AG20443 (cell line): ENCODE measurements around the gene VAPA.

Source experiments
- DNase-seq: peaks from one replicate; pipeline ENCODE4 v3.0.0; 2012; ENCODE audit warnings: low spot score, mixed read lengths

Gene VAPA, protein sequence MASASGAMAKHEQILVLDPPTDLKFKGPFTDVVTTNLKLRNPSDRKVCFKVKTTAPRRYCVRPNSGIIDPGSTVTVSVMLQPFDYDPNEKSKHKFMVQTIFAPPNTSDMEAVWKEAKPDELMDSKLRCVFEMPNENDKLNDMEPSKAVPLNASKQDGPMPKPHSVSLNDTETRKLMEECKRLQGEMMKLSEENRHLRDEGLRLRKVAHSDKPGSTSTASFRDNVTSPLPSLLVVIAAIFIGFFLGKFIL

DNA sequence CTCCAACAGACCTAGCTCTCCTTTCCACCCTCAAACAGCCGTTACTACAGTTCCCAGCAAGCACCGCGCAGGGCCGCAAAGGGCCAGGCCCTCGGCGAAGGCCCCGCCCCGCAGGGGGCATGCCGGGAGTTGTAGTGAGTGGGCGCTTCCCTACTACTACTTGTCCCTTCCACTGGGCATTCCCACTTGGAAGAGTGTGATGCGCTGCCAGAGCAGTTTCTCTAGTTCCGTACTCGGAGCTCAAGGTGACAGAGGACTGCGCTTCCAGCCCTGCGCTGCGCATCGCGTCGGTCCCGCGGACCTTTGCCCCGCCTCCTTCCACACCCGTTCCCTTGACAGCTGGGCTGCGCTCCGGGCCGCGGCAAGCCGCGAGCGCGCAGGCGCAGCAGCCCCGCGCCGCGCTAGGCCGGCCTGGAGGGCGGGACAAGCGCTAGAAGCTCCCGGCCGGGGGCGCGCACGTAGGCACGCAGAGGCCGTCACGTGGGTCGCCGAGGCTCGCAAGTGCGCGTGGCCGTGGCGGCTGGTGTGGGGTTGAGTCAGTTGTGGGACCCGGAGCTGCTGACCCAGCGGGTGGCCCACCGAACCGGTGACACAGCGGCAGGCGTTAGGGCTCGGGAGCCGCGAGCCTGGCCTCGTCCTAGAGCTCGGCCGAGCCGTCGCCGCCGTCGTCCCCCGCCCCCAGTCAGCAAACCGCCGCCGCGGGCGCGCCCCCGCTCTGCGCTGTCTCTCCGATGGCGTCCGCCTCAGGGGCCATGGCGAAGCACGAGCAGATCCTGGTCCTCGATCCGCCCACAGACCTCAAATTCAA lies at the start of gene VAPA:
VAPA (plus strand) TSS at position 491 of the 808 bp plus-strand sequence; CDS start at position 732, 241 bp downstream.
- DNase-seq = peak; percentile 99

DNA sequence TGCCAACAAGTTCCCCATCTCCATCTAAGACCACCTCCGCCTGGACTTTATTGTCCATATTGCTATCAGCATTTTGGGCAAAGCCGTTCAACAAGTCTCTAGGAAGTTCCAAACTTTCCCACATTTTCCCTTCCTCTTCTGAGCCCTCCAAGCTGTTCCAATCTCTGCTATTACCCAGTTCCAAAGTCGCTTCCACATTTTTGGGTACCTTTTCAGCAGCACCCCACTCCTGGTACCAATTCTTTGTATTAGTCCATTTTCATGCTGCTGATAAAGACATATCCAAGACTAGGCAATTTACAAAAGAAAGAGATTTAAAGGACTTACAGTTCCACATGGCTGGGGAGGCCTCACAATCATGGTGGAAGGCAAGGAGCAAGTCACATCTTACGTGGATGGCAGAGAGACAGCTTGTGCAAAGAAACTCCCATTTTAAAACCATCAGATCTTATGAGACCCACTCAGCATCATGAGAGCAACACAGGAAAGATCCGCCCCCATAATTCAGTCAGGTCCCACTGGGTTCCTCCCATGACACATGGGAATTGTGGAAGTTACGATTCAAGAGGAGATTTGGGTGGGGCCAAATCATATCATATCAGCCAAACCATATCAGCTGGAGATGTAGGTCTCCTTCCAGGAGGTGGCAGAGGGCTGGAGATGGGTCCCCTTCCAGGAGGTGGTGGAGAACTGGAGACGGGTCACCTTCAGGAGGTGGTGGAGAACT lies 47.9 kb upstream of the VAPA start:
- no peak for DNase-seq

DNA sequence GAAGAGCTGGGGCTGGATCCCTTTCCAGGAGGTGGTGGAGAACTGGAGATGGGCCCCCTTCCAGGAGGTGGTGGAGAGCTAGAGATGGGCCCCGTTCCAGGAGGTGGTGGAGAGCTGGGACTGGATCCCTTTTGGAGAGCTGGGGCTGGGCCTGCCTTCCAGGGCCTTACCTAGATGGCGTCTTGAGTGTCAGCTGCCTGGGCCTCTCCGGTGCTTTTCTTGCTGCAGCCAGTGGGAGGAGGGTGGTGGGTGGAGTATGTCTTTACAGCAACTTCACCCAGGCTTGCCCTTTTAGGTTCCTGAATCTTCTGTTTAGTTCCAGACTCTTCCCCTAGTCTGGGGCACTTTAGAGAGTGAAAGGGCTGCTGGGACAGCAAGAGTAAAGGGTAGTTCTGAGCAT lies 47.2 kb upstream of the VAPA start:
- DNase-seq = no peak

DNA sequence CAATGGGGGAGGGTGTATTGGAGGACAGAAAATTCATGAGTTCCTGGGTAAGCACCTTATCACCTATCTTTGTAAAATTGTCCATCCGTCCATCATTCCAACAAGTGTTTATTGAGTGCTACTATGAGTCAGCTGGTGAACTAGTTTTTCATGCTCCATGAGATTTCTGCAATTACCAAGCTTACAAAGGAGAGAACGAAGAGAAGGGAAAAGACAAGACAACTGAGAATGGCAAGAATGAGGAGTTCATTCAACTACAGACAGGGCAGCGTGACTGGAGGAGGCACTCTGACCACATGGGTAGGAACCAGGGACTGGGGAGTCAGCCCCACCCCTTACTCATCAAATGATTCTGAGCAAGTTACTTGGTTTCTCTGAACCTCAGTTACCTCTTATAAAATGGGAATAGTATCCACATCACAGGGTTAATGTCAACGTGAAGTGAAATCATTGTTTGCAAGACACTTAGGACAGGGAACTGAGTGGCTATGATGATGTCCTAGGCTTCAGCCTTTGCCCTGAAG lies 46.7 kb upstream of the VAPA start:
- no peak for DNase-seq

DNA sequence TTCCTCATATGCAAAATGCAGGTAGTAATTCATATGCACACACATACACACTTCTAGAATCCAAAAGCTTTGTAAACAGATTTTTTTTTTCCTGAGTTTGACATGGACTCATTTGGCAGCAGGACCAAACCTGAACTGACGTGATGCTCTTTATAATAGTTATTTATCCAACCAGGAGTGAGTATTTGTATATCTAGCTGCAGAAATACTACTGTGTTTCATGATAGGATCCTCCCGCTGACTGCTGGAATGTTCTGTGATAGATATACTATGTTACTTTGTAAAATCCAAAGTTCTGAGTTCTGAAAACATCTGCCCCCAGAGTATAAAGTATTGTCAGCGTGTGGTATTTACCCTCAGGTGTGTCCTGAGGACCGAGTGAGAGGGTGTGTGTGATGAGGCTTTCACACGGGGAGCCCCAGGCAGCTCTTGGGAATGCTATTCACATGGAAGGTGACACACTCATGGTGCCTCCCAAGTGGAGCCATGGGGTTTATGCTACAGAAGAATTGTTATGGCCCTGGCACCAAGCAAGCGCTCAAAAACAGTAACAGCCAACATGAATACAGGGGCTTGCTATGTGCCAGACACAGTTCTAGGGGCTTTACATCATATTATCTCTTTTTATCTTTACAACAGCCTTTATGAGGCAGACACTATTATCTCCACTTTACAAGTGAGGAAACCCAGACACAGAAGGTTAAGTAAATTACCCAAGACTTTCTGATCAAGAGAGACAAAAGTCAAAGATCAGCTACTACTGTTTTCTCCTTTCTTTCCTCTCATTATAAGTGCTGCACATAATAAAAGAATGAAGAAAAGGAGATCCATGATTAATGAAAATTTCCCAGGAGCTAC lies 44.7 kb upstream of the VAPA start:
- no peak for DNase-seq

DNA sequence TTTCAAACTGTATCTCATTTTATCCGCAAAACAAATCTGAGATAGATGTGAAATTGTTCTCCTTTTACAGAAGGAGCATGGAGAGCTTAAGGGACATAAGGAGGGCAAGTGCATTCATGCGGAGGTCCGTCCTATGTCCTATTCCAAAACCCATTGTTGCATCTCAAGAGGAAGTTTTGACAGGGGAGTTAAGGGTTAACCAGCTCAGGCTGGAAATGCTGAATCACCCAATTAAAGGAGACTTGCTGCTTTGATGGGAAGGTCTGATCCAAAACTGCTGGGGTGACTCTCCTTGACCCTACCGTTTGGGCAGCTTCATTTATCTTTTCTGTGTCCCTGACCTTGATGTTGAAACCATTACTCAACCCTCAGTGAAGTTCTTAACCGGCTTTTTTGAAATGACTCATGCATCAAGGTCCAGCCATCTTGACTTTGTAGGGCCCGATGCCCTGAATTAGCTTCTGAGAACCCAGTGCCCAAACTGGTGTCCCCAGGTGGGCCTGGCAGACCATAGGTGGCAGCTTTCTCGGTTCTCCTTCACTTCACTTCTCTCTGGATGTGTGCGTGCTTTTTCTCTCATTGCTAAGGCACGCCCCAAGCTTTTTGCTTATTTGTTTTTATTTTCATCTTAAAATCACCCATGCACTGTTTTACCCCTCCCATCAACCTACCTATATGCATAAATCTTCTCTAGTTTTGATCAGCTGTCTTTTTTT lies 43.9 kb upstream of the VAPA start:
- DNase-seq = peak; percentile 70

DNA sequence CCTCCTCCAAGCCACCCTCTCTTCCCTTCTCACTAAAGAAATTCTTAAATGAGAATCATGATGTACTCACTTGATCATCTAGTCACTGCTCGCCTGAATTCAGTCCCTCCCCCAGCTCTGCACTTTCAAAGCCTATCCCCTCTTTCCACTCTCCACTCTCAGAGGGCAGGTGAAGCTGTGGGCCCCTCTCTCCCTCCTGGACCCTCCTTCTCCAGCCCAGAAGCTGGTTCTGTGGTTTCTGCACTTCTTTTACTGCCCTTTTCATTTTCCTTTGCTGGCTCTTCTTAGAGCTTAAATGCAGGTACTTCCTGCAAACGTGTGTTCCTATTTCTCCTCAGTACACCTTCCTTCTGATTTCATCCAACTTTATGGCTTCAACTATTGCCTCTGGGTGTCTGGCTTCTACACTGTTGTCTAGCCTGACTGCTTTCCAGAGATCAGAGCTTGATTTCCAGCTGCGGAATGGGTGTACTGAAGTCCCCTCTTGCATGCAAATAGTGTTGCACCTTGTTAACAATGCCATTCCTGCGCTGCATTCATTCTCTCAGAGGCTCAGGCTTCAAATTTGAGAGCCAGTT lies 43.3 kb upstream of the VAPA start:
- DNase-seq = no peak

DNA sequence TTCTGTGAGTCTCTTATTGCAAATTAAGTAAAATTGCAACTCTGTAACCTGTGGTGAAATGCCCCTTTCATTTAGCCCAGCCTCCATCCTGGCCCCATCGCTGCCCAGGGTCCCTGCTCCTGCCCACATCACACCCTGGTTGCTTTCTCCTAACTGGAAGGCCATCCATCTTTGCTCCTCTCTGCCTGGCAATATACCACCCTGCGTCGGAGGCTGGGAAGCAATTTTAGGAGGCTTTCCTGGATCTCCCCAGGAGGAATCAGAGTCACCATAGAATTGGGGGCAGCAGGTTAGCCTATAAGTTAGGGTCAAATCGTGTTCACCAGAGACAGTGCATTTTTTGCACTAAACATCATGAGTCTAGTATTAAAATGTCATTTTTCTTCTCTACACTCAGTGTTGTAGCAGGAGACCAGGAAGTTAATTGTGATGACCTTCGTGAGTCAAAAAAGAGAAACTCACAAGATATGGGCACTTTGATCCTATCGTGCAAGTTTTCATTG lies 42.5 kb upstream of the VAPA start:
- no peak for DNase-seq

DNA sequence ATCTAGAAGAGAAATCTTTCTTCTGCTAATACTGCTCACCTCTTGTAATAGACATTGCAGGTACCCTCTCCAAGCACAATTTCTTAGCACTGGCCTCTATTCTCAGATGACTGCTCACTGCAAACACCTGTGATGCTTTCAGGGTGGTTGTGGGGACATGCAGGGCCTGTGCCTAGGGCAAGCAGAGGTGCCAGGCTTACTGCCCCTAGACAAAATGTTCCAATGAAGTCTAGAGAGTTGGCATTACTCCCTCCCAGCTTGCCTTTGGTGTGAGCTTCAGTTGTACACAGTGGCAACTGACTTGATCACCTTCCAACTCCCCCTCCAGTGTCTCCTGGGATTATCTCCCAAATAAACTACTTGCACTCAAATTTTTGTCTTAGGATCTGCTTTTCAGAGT lies 41.0 kb upstream of the VAPA start:
- no peak for DNase-seq

DNA sequence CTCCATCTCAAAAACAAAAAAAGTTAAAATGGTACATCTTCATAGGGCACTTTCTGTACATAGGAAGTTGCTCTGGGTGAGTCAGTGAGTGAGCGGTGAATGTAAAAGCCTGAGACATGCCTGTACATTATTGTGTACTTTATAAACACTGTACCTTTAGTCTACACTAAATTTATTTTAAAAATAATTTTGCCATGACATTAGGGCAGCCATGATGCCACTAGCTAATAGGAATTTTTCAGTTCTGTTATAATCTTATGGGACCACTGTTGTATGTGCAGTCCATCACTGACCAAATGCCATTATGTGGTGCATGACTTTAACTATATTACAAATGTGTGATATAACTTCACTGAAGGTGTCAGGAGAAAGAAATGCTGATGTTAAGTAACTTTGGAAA lies 39.1 kb upstream of the VAPA start:
- no peak for DNase-seq

DNA sequence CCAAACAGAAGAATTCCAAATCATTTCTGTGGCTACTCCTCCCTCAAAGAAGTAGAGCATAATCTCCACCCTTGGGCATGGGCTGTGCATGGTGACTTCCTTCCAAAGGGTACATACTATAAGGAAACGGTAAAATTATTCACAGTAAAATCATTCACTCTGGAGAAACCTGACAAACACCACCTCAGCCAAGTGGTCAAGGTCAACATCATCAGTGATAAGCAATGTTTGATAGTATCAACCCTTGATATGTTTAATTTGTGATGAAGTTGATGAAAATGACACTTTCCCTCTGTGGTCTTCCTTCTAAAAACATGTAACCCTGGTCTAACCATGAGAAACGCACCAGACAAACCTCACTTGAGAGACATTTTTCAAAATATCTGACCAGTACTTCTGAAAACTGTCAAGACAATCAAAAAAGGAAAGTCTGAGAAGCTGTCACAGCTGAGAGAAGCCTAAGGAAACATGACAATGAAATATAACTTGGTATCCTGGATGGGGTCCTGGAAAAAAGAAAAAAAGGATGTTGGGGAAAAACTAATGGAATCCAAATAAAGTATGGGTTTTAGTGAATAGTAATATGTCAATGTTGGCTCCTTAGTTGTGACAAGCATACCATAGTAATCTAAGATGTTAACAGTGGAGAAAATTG lies 37.5 kb upstream of the VAPA start:
- no peak for DNase-seq

DNA sequence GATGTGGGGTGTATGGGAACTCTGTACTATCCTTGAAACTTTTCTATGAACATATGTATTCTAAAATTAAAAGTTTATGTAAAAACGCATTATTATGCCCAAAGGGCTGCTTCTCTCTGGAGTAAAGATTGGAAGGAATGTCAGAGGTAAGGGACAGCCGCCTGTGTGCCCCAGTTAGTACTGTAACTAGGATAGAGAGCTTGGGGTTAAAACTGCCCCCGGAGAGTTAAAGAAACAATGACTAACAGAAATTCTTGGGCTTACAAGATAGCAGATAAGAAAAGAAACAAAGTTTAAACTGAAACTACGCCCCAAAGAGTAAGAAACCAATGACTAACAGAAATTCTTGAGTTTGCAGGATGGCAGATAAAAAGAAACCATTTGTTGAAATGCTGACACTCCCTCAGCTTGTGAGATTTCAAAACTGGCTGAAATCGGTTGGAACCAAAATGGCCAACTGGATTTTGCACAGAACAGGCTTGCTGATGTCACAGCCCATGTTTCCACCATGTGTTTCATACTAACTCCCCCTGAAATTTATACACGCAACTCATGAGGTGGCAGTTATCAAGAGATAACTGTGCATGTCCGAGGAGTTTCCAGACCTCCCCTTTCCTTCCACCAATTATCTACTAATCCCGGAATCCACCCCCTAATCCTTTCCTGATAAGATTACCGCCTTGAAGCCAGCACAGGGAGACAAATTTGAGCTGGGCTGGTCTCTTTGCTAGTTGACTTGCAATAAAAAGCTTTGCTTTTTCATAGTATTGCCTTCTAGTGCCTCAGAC lies 36.8 kb upstream of the VAPA start:
- peak; percentile 70 for DNase-seq

DNA sequence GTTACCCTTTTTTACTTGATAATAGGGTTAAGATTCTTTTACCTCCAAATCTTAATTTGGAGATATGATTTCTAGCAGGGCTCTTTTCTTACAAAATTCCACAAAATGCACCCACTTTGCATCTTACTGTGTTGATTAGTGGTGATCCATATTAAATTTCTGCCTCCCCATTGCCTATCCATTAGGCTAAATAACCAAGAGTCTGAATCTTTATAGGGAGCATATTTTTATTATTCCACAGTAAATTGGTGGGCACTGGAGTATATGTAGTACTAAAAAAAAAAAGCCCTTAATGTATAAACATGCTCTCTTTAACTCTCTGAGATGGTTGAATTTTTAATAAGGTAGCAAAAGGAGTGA lies 36.2 kb upstream of the VAPA start:
- DNase-seq = no peak

DNA sequence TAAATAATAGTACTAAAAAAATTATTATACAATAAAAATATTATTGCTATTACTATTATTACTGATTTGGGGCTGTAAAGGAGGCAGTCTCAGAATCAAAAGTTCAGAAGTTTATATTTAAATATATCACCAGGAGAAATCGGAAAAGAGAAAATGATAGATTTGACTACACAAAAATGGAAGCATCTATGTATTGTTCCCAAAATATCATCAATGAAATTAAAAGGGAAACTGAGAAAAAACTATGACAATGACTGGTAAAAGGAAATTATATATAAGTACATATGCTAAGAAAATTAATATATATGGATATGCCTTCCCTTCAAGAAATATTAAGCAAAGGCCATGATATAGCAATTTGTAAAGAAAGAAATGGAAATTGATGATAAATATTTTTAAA lies 35.7 kb upstream of the VAPA start:
- DNase-seq = no peak

DNA sequence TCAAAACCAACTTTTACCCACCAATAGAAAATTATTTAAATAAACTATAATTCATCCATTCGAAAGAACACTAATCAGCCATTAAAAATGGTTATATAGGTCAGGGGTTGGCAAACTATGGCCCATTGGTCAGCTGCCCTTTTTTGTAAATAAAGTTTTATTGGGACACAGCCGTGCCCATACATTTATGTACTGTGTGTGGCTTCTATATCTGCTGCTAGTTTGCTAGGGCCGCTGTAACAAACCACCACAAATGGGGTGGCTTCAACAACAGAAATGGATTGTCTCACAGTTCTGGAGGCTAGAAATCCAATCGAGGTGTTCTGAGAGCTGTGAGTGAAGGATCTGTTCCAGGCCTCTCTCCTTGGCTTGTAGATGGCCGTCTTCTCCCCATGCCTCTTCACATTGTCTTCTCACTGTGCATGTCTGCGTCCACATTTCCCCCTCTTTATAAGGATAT lies 35.0 kb upstream of the VAPA start:
- no peak for DNase-seq

DNA sequence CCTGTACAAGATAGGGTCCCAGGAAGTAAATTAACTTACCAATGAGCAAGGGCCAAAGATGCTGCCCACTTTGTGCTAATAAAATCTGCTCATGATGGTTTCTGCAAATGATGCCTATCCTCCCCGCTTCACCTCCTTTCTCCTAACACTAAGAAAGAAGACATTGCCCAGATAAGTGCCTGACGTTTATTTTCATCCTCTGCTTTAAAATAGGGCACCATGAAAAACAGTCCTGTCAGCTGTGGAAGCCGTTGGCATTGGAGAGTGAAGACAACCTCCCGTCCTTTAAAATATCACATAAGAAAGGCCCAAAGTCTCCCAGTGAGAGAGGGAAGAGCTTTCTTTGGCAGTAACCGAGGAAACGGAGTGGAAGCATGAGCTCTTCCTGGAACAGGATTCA lies 29.7 kb upstream of the VAPA start:
- no peak for DNase-seq

DNA sequence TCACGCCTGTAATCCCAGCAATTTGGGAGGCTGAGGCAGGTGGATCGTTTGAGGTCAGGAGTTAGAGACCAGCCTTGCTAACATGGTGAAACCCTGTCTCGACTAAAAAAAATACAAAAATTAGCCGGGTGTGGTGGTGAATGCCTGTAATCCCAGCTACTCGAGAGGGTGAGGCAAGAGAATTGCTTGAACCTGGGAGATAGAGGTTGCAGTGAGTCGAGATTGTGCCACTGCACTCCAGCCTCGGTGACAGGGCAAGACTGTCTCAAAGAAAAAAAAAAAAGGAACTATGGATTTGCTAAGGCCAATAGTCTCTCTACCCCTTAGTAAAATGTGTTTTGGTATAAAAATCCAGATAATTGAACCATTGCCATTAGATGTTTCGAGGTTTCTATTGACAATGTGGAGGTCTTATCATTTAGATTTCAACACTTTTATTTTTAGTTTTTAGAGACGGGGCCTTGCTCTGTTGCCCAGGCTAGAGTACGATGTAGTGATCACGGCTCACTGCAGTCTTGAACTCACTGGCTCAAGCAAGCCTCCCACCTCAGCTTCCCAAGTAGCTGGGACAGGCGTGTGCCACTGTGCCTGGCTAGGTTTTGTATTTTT lies 29.2 kb upstream of the VAPA start:
- DNase-seq = no peak

DNA sequence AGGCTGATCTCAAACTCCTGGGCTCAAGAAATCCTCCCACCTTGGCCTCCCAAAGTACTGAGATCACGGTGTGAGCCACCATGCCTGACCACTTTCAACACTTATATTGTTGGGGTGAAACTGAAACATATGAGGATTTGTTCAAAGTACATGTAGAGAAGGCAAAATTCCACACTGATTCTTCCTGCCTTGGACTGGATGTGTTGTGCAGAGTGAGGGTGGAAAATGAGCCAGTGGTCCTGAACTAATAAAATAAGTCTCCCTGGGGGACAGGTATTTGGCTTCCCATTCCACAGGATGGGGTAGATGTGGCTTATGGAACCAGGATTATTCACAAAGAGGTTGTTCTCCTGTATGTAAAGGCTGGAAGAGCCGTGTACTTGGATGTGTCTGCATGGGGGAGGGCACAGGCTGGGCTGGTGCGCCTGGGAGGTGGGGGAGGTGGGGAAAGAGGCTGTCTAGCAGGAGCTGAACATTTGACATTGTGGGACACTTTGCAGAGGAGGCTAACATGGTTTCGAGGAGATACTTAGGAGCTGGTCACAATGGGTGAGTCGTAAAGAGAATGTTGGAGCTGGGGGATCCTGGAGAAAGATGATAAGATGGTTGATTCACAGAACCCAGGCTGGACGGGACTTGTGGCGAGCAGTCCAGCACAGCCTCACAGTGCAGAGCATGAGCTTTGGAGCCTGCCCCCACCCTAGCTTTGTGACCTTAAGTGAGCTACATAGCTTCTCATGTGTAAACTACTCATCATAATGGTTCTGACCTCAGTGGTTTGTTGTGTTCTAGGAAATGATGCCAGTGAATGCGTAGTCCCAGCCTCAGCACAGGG lies 28.4 kb upstream of the VAPA start, which contains the start of gene TXNDC2:
TXNDC2 (plus strand) TSS at position 804 of the 835 bp plus-strand sequence. CDS start 708 bp downstream, outside the sequence.
- DNase-seq = no peak
